22Rv1 (cell line): Measurements from ENCODE around the gene POC1B.

Experiments
- CTCF ChIP-seq: fragments of 450-650 bp; IDR thresholded peaks from 2 replicates; pipeline ENCODE4 v1.5.1; 2017; ENCODE audit warnings: mild to moderate bottlenecking
- ZFX ChIP-seq: fragments of 450-650 bp; IDR thresholded peaks from 2 replicates; pipeline ENCODE4 v1.6.1; 2017; ENCODE audit warnings: antibody characterized with exemption, borderline replicate concordance

GRCh38 chr12:89523843-89524540 lies 1.9 kb downstream of the POC1B start:
- TF ChIP-seq CTCF (no peak), ZFX (no peak)
